HG03457 (cell line): ENCODE results near the gene AMFR.
"Not testable (repeated sequence)": the region's sequence is repeated elsewhere in the genome, so short reads cannot be mapped to it uniquely, and the experiment has no call there.

Experiments used
- ATAC-seq: cut with Tn5 transposase; IDR thresholded peaks from one replicate; pipeline ENCODE4 v1.9.1; 2021; ENCODE audit warnings: moderate number of reproducible peaks; ENCODE audit not compliant: unreplicated experiment

The AMFR gene

GRCh38 chr16:56396724-56397123, 28.6 kb downstream of the AMFR start:
- ATAC-seq, result not testable (repeated sequence)

GRCh38 chr16:56389554-56389953, 35.8 kb downstream of the AMFR start:
- no peak for ATAC-seq

GRCh38 chr16:56388209-56388608, 37.1 kb downstream of the AMFR start:
- ATAC-seq, result no peak

GRCh38 chr16:56387396-56387795, 37.9 kb downstream of the AMFR start:
- no peak for ATAC-seq

GRCh38 chr16:56384074-56384721, 41.1 kb downstream of the AMFR start:
- no peak for ATAC-seq

- no peak for ATAC-seq
Observed at GRCh38 chr16:56382901-56383355, 42.4 kb downstream of the AMFR start.

GRCh38 chr16:56382459-56382858, 42.9 kb downstream of the AMFR start:
- no peak for ATAC-seq

- not testable (repeated sequence) for ATAC-seq
Observed at GRCh38 chr16:56380778-56381485, 44.4 kb downstream of the AMFR start.

- ATAC-seq, result not testable (repeated sequence)
Observed at GRCh38 chr16:56379044-56379443, 46.3 kb downstream of the AMFR start.

GRCh38 chr16:56375792-56376191, 49.6 kb downstream of the AMFR start:
- ATAC-seq, result not testable (repeated sequence)

- ATAC-seq, result no peak
Observed at GRCh38 chr16:56373003-56373402, 52.3 kb downstream of the AMFR start.

GRCh38 chr16:56372013-56372634, 53.2 kb downstream of the AMFR start:
- no peak for ATAC-seq

GRCh38 chr16:56371660-56371937, 53.7 kb downstream of the AMFR start:
- no peak for ATAC-seq

- ATAC-seq, result no peak
Observed at GRCh38 chr16:56370875-56371659, 54.3 kb downstream of the AMFR start.

- ATAC-seq, result no peak
Observed at GRCh38 chr16:56370185-56370874, 55.0 kb downstream of the AMFR start.

GRCh38 chr16:56369202-56369601, 56.1 kb downstream of the AMFR start:
- no peak for ATAC-seq

GRCh38 chr16:56368545-56368944, 56.8 kb downstream of the AMFR start:
- no peak for ATAC-seq

GRCh38 chr16:56367764-56368163, 57.6 kb downstream of the AMFR start:
- ATAC-seq, result no peak

- no peak for ATAC-seq
Observed at GRCh38 chr16:56366945-56367344, 58.4 kb downstream of the AMFR start.

- ATAC-seq, result no peak
Observed at GRCh38 chr16:56365552-56365951, 59.8 kb downstream of the AMFR start.

GRCh38 chr16:56364865-56365264, 60.5 kb downstream of the AMFR start:
- no peak for ATAC-seq
